ENCODE results near the gene EYA4.

EYA4 gene

GRCh38 chr6:133241086-133241900 lies at the start of gene EYA4:
Gene EYA4, plus strand, starts transcription at chr6:133241357. Its CDS starts 33,424 bp downstream, at chr6:133274781.
- Histone ChIP-seq H3K4me3 (ENCODE audit: low read depth, low read length) (peak within 1 kb of the TSS; percentile 84), H3K4me1 (ENCODE audit: control insufficient read depth, insufficient read depth, low read length) (peaks cover 37% of the 10 kb centered on the region), H3K27ac (ENCODE audit: extremely low read depth, low read depth, low read length) (peak within 1 kb of the TSS; percentile 98), H3K36me3 (ENCODE audit: control insufficient read depth in 2 of 2, insufficient read depth in 1 of 2, low read length in 2 of 2) (no peaks in the 10 kb centered on the region), H3K9me3 (ENCODE audit: control insufficient read depth, insufficient read depth, low read depth, low read length) (no peaks in the 10 kb centered on the region)
- CTCF ChIA-PET: no interaction called here
- POLR2A ChIA-PET: interaction anchor here (0.6 kb wide), 1 partner anchor 70 kb away, joined by 3 read pairs; no protein-coding TSS in a partner anchor
- TF ChIP-seq SCRT1 (tag by site-specific recombination; IDR thresholded peaks at IDR 0.05; ENCODE audit: borderline replicate concordance) (no peak), ZBTB1 (tag by site-specific recombination; IDR thresholded peaks at IDR 0.05) (no peak), SP3 (tag by site-specific recombination; IDR thresholded peaks at IDR 0.05) (peak; percentile 45), ZFP3 (tag by site-specific recombination; IDR thresholded peaks at IDR 0.05; ENCODE audit: low read depth) (no peak), PRDM10 (tag by site-specific recombination; IDR thresholded peaks at IDR 0.05) (peak; percentile 99), ZBTB8A (tag by site-specific recombination; IDR thresholded peaks at IDR 0.05) (no peak), ZNF239 (tag by site-specific recombination; IDR thresholded peaks at IDR 0.05) (no peak), ZNF776 (tag by site-specific recombination; IDR thresholded peaks at IDR 0.05; ENCODE audit: borderline replicate concordance) (no peak), PBX3 (CRISPR knock-in tag; IDR thresholded peaks at IDR 0.05) (0 out of 2 replicates have a peak, but pooled peaks have one; percentile 57), KLF17 (tag by site-specific recombination; IDR thresholded peaks at IDR 0.05) (no peak), ZIC2 (tag by site-specific recombination; IDR thresholded peaks at IDR 0.05) (peak; percentile 48), ZNF610 (tag by site-specific recombination; IDR thresholded peaks at IDR 0.05; ENCODE audit: borderline replicate concordance) (no peak), ZNF544 (tag by site-specific recombination; IDR thresholded peaks at IDR 0.05) (no peak), ZNF37A (tag by site-specific recombination; IDR thresholded peaks at IDR 0.05) (no peak), ZNF677 (tag by site-specific recombination; IDR thresholded peaks at IDR 0.05) (peak; percentile 31; the same call in 1 of the 2 replicates), ZNF174 (tag by site-specific recombination; IDR thresholded peaks at IDR 0.05) (no peak), KLF8 (tag by site-specific recombination; IDR thresholded peaks at IDR 0.05) (peak; percentile 55; the same call in 1 of the 2 replicates), ZNF843 (tag by site-specific recombination; IDR thresholded peaks at IDR 0.05) (0 out of 2 replicates have a peak, but pooled peaks have one; percentile 22), SP7 (tag by site-specific recombination; IDR thresholded peaks at IDR 0.05) (peak; percentile 37), ZNF112 (tag by site-specific recombination; IDR thresholded peaks at IDR 0.05) (no peak), ZSCAN5A (tag by site-specific recombination; IDR thresholded peaks at IDR 0.05) (peak; percentile 10; the same call in 1 of the 2 replicates), ZNF639 (tag by site-specific recombination; IDR thresholded peaks at IDR 0.05) (0 out of 2 replicates have a peak, but pooled peaks have one; percentile 25), GLIS1 (tag by site-specific recombination; IDR thresholded peaks at IDR 0.05) (peak; percentile 60), ZNF169 (tag by site-specific recombination; IDR thresholded peaks at IDR 0.05) (no peak), ZNF660 (tag by site-specific recombination; IDR thresholded peaks at IDR 0.05) (peak; percentile 49; the same call in 1 of the 2 replicates), HOXA7 (CRISPR knock-in tag; IDR thresholded peaks at IDR 0.05; ENCODE audit: borderline replicate concordance) (no peak), ZEB2 (tag by site-specific recombination; IDR thresholded peaks at IDR 0.05) (peak; percentile 64; the same call in 1 of the 2 replicates), ZNF596 (tag by site-specific recombination; IDR thresholded peaks at IDR 0.05) (0 out of 2 replicates have a peak, but pooled peaks have one; percentile 40), ZFP69B (tag by site-specific recombination; IDR thresholded peaks at IDR 0.05) (no peak), ZNF140 (tag by site-specific recombination; IDR thresholded peaks at IDR 0.05) (no peak)
